Suprapubic skin (tissue), 4 donors: ENCODE measurements around the gene SON.

Experiments used
- POLR2A ChIP-seq, 2 donors: fragments of 450-650 bp; IDR thresholded peaks; one replicate each; pipeline ENCODE4 v1.6.1; 2017; ENCODE audit warnings: antibody characterized with exemption in 2 of 2, mild to moderate bottlenecking in 2 of 2, moderate library complexity in 2 of 2
- POLR2AphosphoS5 ChIP-seq, 3 donors: sonication (generic); formaldehyde crosslinking; IDR thresholded peaks; one replicate each; pipeline ENCODE4 v1.6.1; 2017; ENCODE audit warnings: antibody characterized with exemption in 3 of 3
- TF ChIP-seq, protein P1 (sequence below), 2 donors: fragments of 200-600 bp in 1 of 2; fragments of 450-650 bp in 1 of 2; sonication (generic) in 1 of 2; IDR thresholded peaks; one replicate each; pipeline ENCODE4 v1.5.1; 2016 to 2019; ENCODE audit warnings: antibody characterized with exemption in 2 of 2, mild to moderate bottlenecking in 1 of 2, moderate library complexity in 1 of 2

DNA sequence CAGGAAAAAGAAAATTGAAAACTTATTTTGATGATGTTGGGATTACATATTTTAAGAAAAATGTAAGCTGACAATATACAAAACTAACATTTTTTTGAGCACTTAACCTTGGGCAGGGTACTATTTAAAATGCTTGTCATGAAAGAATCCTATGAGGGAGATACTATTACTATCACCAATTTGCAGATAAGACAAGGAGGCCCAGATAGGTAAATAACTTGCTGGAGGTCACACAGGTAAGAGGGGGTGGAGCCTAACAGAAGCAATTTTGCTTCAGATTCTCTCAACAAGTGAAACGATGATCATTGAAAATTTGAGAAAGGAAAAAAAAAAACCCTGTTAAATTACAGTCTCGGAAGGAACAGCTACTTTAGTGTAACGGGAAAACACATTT is 2.1 kb upstream of the SON start:
- TF ChIP-seq POLR2A (IDR thresholded peaks at IDR 0.05) (no peak), POLR2AphosphoS5 (IDR thresholded peaks at IDR 0.05) (no peak)
- TF ChIP-seq, protein P1, sequence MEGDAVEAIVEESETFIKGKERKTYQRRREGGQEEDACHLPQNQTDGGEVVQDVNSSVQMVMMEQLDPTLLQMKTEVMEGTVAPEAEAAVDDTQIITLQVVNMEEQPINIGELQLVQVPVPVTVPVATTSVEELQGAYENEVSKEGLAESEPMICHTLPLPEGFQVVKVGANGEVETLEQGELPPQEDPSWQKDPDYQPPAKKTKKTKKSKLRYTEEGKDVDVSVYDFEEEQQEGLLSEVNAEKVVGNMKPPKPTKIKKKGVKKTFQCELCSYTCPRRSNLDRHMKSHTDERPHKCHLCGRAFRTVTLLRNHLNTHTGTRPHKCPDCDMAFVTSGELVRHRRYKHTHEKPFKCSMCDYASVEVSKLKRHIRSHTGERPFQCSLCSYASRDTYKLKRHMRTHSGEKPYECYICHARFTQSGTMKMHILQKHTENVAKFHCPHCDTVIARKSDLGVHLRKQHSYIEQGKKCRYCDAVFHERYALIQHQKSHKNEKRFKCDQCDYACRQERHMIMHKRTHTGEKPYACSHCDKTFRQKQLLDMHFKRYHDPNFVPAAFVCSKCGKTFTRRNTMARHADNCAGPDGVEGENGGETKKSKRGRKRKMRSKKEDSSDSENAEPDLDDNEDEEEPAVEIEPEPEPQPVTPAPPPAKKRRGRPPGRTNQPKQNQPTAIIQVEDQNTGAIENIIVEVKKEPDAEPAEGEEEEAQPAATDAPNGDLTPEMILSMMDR (IDR thresholded peaks at IDR 0.05), result no peak
